Measurements from ENCODE around the gene SCAF4. TPM values are rescaled to one million over a fixed set of nuclear protein-coding genes. Genes with fewer than 3 reads are reported as not detected.
A peak's percentile ranks its signal among the peaks of the same experiment; 100 is the strongest.

SCAF4 gene
- total and polyA plus RNA-seq, 9 of the 15 experiments (the other 6 are each of a cell fraction or from before 2014, with no cell fraction given): 2.3 to 55.7 (median 17.2) TPM

- no peak for TF ChIP-seq CUX1 (CRISPR knock-in tag; IDR thresholded peaks at IDR 0.05)
- TF ChIP-seq TRIM28 (IDR thresholded peaks at IDR 0.05): peak; percentile 88; the same call in 1 of the 2 replicates
- 0 out of 2 replicates have a peak, but pooled peaks have one; percentile 15 for TF ChIP-seq ZNF644 (tag; IDR thresholded peaks at IDR 0.05; ENCODE audit: low read depth)
- TF ChIP-seq DACH1 (IDR thresholded peaks at IDR 0.05; ENCODE audit: partially characterized antibody): no peak
- no peak for TF ChIP-seq ZNF512 (tag; IDR thresholded peaks at IDR 0.05)
- no peak for TF ChIP-seq CCAR2 (IDR thresholded peaks at IDR 0.05; ENCODE audit: low read depth, low read length)
- TF ChIP-seq GMEB1 (CRISPR knock-in tag; IDR thresholded peaks at IDR 0.05): 0 out of 2 replicates have a peak, but pooled peaks have one; percentile 22
- peak; percentile 85; the same call in 1 of the 2 replicates for TF ChIP-seq KLF13 (tag; IDR thresholded peaks at IDR 0.05; ENCODE audit: borderline replicate concordance, low read depth)
- TF ChIP-seq ETS2 (tag; IDR thresholded peaks at IDR 0.05; ENCODE audit: borderline replicate concordance, poor library complexity, severe bottlenecking): no peak
- TF ChIP-seq NR2C2 (CRISPR knock-in tag; IDR thresholded peaks at IDR 0.05): no peak
- TF ChIP-seq NR2C2 (tag; IDR thresholded peaks at IDR 0.05): no peak; the same call in 1 of the 2 replicates
- TF ChIP-seq PHTF2 (CRISPR knock-in tag; IDR thresholded peaks at IDR 0.05): no peak
- no peak for TF ChIP-seq KLF10 (CRISPR knock-in tag; IDR thresholded peaks at IDR 0.05)
- no peak for TF ChIP-seq MTA3 (IDR thresholded peaks at IDR 0.05; ENCODE audit: borderline replicate concordance)
- no peak for TF ChIP-seq PHB (CRISPR knock-in tag; IDR thresholded peaks at IDR 0.05)
- no peak for TF ChIP-seq ZZZ3 (IDR thresholded peaks at IDR 0.05)
- TF ChIP-seq CCNT2 (IDR thresholded peaks at IDR 0.05; ENCODE audit: borderline replicate concordance, extremely low read depth, insufficient read length, low read depth, low read length): no peak
- TF ChIP-seq ZNF778 (CRISPR knock-in tag; IDR thresholded peaks at IDR 0.05): no peak
- no peak for TF ChIP-seq ZNF707 (CRISPR knock-in tag; conservative IDR thresholded peaks at IDR 0.05)
- no peak for TF ChIP-seq GTF2F1 (IDR thresholded peaks at IDR 0.05; ENCODE audit: low read depth, low read length)
These were observed 72.7 kb downstream of the SCAF4 start (continued) for GRCh38 chr21:31659286-31659535.

Measured in K562 (cell line).